HG03066 (cell line): ENCODE data around the gene CALY.
"Not testable (repeated sequence)": the region's sequence is repeated elsewhere in the genome, so short reads cannot be mapped to it uniquely, and the experiment has no call there.

Experiments
- ATAC-seq: cut with Tn5 transposase; IDR thresholded peaks from one replicate; pipeline ENCODE4 v1.9.1; 2021; ENCODE audit warnings: low read depth; ENCODE audit not compliant: unreplicated experiment

Gene CALY

GRCh38 chr10:133334503-133335245, 2.0 kb downstream of the CALY start:
- ATAC-seq, result no peak

- ATAC-seq, result no peak
Measured at GRCh38 chr10:133332936-133333699, 3.6 kb downstream of the CALY start.

DNA sequence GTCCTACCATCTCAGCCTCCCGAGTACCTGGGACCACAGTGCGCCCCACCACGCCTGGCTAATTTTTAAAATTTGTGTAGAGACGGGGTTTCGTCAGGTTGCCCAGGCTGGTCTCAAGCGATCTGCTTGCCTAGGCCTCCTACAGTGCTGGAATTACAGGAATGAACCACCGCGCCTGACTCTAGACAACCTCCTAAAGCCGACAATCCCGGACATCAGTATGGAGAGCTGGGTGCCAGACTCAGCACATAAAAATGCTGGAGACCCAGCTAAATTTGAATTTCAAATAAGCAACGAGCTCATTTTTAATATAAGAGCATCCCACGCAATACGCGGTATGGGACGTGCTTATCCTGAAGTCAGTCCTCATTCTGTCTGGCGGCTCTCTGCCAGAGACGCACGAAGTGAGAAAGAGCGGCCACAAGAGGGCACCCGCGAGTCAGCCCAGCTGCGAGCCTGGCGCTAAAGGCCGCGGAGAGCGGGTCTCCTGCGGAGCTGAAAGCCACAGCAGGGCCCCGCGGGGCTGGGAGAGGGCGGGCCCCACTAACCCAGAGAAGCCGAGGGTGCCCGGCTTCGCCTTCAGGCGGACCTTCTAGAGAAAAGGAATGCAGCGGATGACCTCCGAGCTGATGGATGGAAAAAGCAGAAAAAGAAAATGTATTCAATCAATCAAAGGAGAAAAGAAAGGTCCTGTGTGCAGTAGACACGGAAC, 7.0 kb downstream of the CALY start:
- peak; percentile 89 for ATAC-seq

DNA sequence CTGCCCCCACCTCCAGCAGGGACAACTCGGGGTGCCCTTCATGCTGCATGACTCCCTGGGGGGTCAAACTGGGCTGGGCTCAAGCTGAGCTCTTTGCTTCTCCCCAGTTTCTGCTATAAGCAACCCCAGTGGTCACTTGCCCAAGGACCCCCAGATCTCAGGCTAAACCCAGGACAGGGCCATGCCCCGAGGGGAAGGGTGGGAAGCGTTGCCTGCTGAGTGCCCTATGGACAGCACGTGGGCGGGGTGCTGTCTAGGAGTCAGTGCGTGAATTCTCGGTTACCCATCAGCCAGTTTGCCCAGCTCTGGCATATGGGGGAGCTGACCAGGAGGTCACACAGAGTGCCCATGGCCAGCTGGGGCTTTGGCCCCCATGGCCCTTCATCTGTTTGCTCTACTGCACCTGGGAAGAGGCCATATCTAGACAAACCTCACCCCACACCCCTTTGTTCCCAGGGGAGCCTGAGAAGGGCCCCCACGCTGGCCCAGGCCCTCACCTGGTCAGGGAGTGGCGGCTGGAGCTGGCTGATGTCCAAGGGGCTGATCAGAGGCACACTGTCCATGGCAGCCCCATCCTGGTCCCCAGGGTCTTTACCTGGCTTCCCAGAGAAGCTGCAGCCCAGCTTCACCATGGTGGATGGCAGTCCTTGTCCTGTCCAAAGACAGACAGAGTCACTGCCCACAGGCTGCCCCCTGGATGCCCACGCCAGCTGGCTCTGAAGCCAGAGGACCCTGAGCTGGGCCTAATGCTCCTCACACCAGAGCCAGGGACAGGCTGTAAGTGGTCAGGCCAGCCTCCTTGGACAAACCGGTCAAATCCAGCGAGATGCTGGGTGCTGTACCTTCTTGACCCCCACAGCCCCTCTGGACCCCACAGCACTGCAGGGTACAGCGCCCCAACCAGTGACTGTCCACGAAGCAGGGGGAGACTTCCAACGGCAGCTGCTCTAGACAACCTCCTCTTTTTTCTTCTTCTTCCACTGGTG, 8.0 kb downstream of the CALY start:
- ATAC-seq, result no peak

GRCh38 chr10:133327651-133328357, 8.9 kb downstream of the CALY start:
- ATAC-seq, result no peak

- no peak for ATAC-seq
Measured at GRCh38 chr10:133326745-133327650, 9.7 kb downstream of the CALY start.

- no peak for ATAC-seq
Measured at GRCh38 chr10:133326223-133326551, 10.5 kb downstream of the CALY start.

- ATAC-seq, result no peak
Measured at GRCh38 chr10:133325440-133326222, 11.1 kb downstream of the CALY start.

- ATAC-seq, result no peak
Measured at GRCh38 chr10:133324857-133325260, 11.8 kb downstream of the CALY start.

GRCh38 chr10:133324198-133324792, 12.4 kb downstream of the CALY start:
- ATAC-seq, result no peak

GRCh38 chr10:133322064-133322709, 14.5 kb downstream of the CALY start:
- ATAC-seq, result not testable (repeated sequence)

DNA sequence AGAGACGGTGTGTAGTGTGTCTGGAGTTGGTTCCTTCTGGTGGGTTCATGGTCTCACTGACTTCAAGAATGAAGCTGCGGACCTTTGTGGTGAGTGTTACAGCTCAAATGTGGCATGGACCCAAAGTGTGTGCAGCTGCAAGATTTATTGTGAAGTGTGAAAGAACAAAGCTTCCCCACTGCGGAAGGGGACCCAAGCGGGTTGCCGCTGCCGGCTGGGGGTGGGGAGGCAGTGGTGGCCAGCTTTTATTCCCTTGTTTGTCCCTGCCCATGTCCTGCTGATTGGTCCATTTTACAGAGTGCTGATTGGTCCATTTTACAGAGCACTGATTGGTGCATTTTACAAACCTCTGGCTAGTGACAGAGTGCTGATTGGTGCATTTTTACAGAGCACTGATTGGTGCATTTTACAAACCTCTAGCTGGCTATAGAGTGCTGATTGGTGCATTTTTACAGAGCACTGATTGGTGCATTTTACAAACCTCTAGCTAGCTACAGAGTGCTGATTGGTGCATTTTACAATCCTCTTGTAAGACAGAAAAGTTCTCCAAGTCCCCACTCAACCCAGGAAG, 15.8 kb downstream of the CALY start:
- ATAC-seq, result not testable (repeated sequence)

DNA sequence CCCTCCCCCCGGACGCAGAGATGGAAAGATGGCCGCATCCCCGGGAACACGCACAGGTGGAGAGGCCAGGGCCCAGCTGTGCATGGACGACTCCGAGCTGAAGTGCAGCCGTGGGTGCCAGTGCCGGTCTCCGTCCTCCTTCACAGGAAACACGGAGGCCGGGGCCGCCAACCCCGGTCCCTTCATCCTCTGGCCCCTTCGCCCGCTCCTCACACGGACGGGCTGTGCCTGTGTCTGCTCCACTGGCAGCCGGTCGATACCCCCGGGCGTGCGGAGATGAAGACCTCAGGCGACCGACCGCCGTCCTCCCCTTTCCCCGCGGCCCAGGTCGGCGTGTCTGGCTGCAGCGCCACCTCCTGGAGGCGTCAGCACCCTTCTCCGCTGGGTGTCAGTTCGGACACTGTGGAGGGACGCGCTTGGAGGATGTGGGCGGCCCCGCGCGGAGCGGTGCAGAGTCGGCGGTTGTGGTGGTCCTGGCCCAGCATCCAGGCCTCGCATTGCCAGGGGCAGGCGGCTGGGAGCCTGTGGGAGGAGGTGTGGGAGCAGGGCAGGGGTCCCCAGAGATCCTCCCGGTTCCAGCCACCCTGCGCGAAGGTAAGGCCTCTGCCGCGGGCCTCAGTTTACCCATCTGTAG, 18.1 kb downstream of the CALY start:
- peak; percentile 84 for ATAC-seq

DNA sequence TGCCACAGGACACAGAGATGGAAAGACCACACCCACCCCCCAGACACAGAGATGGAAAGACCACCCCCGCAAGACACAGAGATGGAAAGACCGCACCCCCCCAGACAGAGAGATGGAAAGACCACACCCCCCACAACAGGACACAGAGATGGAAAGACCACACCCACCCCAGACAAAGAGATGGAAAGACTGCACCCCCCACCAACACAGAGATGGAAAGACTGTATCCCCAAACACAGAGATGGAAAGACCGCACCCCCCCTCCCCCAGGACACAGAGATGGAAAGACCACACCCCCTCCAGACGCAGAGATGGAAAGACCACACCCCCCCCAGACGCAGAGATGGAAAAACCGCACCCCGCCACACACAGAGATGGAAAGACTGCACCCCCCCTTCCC, 20.0 kb downstream of the CALY start:
- ATAC-seq, result no peak

DNA sequence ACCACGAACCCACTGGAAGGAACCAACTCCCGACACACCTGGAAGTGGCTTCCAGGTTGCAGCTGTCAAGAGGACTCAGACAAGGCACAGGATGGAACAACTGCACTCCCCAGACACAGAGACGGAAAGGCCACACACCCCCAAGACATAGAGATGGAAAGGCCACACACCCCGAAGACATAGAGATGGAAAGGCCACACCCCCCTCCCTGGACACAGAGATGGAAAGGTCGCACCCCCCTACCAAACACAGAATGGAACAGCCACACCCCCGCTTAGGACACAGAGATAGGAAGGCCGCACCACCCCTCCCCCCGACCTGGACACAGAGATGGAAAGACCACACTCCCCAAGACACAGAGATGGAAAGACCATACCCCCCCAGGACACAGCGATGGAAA, 20.4 kb downstream of the CALY start:
- ATAC-seq, result no peak

DNA sequence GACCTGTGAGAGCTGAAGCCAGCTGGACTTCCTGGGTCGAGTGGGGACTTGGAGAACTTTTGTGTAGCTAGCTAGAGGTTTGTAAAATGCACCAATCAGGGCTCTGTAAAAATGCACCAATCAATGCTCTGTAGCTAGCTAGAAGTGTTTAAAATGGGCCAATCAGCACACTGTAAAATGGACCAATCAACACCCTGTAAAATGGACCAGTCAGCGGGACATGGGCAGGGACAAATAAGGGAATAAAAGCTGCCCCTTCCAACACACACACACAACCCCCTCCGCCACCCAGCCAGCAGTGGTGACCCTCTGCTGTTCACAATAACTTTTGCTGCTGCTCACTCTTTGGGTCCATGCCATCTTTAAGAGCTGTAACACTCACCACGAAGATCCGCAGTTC, 20.8 kb downstream of the CALY start:
- ATAC-seq, result no peak
